Psoas muscle (tissue), 8 donors: ENCODE data around the gene EVC2. TPM values are rescaled to one million over a fixed set of nuclear protein-coding genes. Genes with fewer than 3 reads are reported as not detected.

Experiments used
- ATAC-seq, 4 donors: fragments of 200-7000 bp; cut with Tn5 transposase; one replicate each; pipeline ENCODE4 v1.9.1; 2020; ENCODE audit warnings: moderate library complexity in 3 of 4, mild to moderate bottlenecking in 2 of 4
- DNase-seq, 2 donors: peaks; one replicate each; pipeline ENCODE4 v3.0.0-alpha.2; 2020
- H3K27ac ChIP-seq: fragments of 200-600 bp; one replicate; pipeline ENCODE4 v1.8.0; 2022
- H3K27me3 ChIP-seq, 3 donors: fragments of 200-600 bp in 1 of 3; one replicate each; pipeline versions ENCODE4 v1.6.1 to v1.8.0; 2013 to 2022; ENCODE audit warnings: low read length in 2 of 3, mild to moderate bottlenecking in 2 of 3, moderate library complexity in 1 of 3; ENCODE audit not compliant: insufficient read depth in 3 of 3
- H3K36me3 ChIP-seq, 2 donors: fragments of 200-600 bp in 1 of 2; one replicate each; pipeline versions ENCODE4 v1.6.1 to v1.8.0; 2013 to 2022; ENCODE audit warnings: low read depth in 1 of 2, mild to moderate bottlenecking in 1 of 2, moderate library complexity in 1 of 2; ENCODE audit not compliant: insufficient read depth in 1 of 2
- H3K4me1 ChIP-seq: fragments of 200-600 bp; one replicate; pipeline ENCODE4 v1.8.0; 2022
- H3K4me3 ChIP-seq: fragments of 200-600 bp; one replicate; pipeline ENCODE4 v1.8.0; 2022; ENCODE audit warnings: mild to moderate bottlenecking
- H3K9me3 ChIP-seq: fragments of 200-600 bp; one replicate; pipeline ENCODE4 v1.8.0; 2022
- WGBS, 3 donors: extraction: QIAGEN DNeasy Blood & Tissue Kit; methylation state at CpG; one replicate each; pipeline versions ENCODE4 v1.1.6 to v1.1.7; 2013; 5-methylcytosine and 5-hydroxymethylcytosine counted together
- intact Hi-C, 2 donors: fragments of 100-400 bp; cut with DNase I; formaldehyde crosslinking; loops; one replicate each; pipeline versions ENCODE4 v1.11.0 to v1.14.2; 2022
- polyA plus RNA-seq, 3 donors: library from polyadenylated mRNA; stranded (reverse); fragments of 200-250 nt; gene quantifications; one replicate each; pipeline ENCODE4 v1.2.3, GENCODE V29; 2013
- total RNA-seq, 4 donors: library from RNA; stranded (reverse); fragmentation: NEBNext Ultra II Directional in 2 of 4; extraction: Animal tissue kit (Norgen Biotek cat#: 25700) in 2 of 4; gene quantifications; one replicate each; pipeline versions ENCODE4 v1.2.1 to v1.2.4, GENCODE V29; 2021 to 2023
- TF ChIP-seq, protein P1 (sequence below): fragments of 200-600 bp; IDR thresholded peaks from one replicate; pipeline ENCODE4 v1.8.0; 2022; ENCODE audit warnings: antibody characterized with exemption
- donor health status: healthy with polysubstance abuse.
- donor health status: DM: no; HTN: no; CAD: no; lungs with moderate emphysema.
- donor health status: Bipolar disorder and iron deficiency.
- donor health status: healthy.
- donor health status: DM: yes; HTN: yes; CAD: no.
- donor health status: DM: no; HTN: no; CAD: no.
- donor health status: DM: no; HTN: no; CAD: no.
- donor health status: DM: yes; HTN: yes; CAD: no.

EVC2 gene
- total and polyA plus RNA-seq, 7 donors = 0.24 to 1.0 (median 0.44) TPM

DNA sequence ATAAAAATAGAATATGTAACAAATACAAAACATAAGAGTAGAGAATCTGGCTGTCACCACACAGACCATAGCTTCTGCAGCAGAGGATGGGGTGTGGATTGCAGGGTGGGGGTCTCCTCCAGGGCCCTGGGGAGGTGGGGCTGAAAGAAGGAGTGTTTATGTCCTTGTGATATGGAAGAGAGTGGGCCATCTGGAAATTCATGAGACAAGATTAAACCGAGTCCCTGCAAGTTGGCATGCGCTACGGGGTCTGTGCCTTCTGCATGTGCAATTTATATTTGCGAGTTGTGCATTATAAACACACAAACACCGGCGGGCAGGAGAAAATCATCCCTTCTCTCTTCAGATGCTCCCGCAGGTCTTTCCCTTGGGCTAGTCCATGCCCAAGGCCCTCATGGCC, 145.9 kb downstream of the EVC2 start:
- ATAC-seq = no peak
- Histone ChIP-seq H3K9me3 (no peaks in the 10 kb centered on the region), H3K4me1 (no peaks in the 10 kb centered on the region), H3K27me3 (no peaks in the 10 kb centered on the region), H3K4me3 (no peak overlapping the region), H3K27ac (no peak overlapping the region), H3K36me3 (no peaks in the 10 kb centered on the region)
- WGBS, 3 donors = 93 to 98% (median 97%) methylated on average over 7 of the region's 7 CpGs
- intact Hi-C loops = no loop called here
- no peak for DNase-seq
- TF ChIP-seq, protein P1, sequence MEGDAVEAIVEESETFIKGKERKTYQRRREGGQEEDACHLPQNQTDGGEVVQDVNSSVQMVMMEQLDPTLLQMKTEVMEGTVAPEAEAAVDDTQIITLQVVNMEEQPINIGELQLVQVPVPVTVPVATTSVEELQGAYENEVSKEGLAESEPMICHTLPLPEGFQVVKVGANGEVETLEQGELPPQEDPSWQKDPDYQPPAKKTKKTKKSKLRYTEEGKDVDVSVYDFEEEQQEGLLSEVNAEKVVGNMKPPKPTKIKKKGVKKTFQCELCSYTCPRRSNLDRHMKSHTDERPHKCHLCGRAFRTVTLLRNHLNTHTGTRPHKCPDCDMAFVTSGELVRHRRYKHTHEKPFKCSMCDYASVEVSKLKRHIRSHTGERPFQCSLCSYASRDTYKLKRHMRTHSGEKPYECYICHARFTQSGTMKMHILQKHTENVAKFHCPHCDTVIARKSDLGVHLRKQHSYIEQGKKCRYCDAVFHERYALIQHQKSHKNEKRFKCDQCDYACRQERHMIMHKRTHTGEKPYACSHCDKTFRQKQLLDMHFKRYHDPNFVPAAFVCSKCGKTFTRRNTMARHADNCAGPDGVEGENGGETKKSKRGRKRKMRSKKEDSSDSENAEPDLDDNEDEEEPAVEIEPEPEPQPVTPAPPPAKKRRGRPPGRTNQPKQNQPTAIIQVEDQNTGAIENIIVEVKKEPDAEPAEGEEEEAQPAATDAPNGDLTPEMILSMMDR = no peak

DNA sequence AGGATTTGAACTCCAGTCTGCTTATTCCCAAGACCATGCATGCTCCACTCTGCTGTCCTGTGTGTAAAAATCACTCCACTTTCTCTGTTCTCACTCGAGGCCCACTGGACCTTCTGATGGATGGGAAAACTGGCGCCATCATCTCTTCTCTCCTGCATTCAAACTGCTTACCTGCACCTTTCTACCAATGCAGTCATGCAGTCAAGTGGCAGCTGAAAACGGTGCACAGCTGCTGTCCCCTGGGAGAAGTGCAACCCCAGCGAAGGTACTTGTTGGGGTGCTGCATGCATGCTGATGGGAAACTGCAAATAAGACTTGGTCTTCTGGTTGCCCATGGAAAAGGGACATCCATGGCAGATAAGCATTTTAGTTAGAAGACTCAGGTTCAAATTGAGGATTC, 147.1 kb downstream of the EVC2 start:
- Histone ChIP-seq H3K27me3 (no peaks in the 10 kb centered on the region), H3K4me1 (no peaks in the 10 kb centered on the region), H3K27ac (no peak overlapping the region), H3K36me3 (no peaks in the 10 kb centered on the region), H3K4me3 (no peak overlapping the region), H3K9me3 (no peaks in the 10 kb centered on the region)
- intact Hi-C loops = no loop called here
- TF ChIP-seq, protein P1 = no peak
- no peak for ATAC-seq
- WGBS, 3 donors = 85 to 88% (median 87%) methylated on average over 4 of the region's 4 CpGs
- no peak for DNase-seq

DNA sequence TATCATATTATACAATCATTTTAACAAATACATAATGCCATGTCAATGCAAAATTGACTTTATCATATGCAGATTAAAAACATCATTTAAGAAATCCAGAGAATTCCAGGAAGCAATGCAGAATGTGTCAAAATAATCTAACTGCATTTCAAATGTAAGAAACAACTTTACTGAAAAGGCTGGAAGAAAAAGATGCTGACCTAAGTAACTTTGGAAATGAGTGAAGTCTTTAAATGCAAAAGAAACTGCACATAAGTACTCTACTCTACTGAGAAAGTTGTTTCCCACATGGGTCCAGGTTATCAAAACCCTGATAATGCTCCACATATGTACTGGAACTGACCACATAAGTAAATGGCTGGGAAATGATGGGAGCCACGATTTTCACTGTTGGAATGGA, 149.9 kb downstream of the EVC2 start:
- DNase-seq (no peak), ATAC-seq (no peak)
- Histone ChIP-seq H3K4me1 (no peaks in the 10 kb centered on the region), H3K4me3 (no peak overlapping the region), H3K27me3 (no peaks in the 10 kb centered on the region), H3K36me3 (no peaks in the 10 kb centered on the region), H3K9me3 (no peaks in the 10 kb centered on the region), H3K27ac (no peak overlapping the region)
- WGBS, 3 donors = 67 to 68% (median 68%) methylated on average over 1 of the region's 1 CpG
- intact Hi-C loops = no loop called here
- TF ChIP-seq, protein P1 = no peak

DNA sequence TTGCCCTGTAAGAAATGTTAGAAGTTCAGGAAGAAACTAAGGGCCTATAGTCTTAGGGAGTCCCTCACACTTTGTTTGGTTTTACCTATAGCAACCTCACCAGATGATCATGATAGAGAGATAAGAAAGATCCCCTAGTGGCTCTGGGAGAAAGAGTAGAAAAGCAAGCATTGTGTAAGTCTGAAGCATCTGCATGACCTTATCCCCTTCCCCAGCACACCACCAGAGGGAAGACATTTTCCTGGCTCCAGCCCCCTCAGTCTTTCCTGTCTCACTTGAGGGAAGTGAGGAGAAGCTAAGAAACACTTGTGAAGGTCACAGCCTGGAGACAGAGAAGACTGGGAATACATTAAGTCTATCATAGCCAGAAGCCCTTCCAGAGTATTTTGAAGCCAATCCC, 154.0 kb downstream of the EVC2 start:
- ATAC-seq = no peak
- Histone ChIP-seq H3K27ac (no peak overlapping the region), H3K4me1 (no peaks in the 10 kb centered on the region), H3K4me3 (no peak overlapping the region), H3K27me3 (no peaks in the 10 kb centered on the region), H3K36me3 (no peaks in the 10 kb centered on the region), H3K9me3 (no peaks in the 10 kb centered on the region)
- no peak for DNase-seq
- TF ChIP-seq, protein P1 = no peak
- intact Hi-C loops = no loop called here

DNA sequence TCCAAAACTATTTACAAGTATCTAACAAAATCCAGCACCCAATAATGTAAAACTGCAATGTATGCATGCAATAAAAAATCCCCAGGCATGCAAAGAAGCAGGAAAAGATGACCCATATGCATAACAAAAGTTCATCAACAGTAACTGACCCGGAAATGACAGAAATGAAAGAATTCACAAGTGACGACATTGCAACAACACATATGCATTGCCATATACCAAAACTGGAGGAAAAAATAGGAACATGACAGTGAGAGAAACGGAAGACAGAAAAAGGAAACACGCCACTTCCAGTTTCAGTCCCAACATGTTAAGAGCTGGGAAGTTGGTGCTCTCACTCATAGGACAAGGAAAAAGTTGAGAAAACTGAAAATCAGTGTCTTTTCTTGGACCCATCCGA, 154.6 kb downstream of the EVC2 start:
- ATAC-seq = no peak

More for the DNA sequence above, 154.6 kb downstream of the EVC2 start:
- no peak for DNase-seq
- TF ChIP-seq, protein P1 = no peak
- intact Hi-C loops = no loop called here
- no peaks in the 10 kb centered on the region for H3K9me3 ChIP-seq
- H3K36me3 ChIP-seq = no peaks in the 10 kb centered on the region
- no peak overlapping the region for H3K27ac ChIP-seq
- H3K4me3 ChIP-seq = no peak overlapping the region
- H3K4me1 ChIP-seq = no peaks in the 10 kb centered on the region
- no peaks in the 10 kb centered on the region for H3K27me3 ChIP-seq
- 89 to 95% (median 92%) methylated on average over 5 of the region's 5 CpGs for WGBS, 3 donors
